ENCODE results near the gene TBXT.
A peak's percentile ranks its signal among the peaks of the same experiment; 100 is the strongest.

Gene TBXT

GRCh38 chr6:166167801-166168615 lies at the start of gene TBXT (continued):
- TF ChIP-seq ZBTB7A (tag by site-specific recombination; IDR thresholded peaks at IDR 0.05; ENCODE audit: low read depth) (no peak), ZNF221 (tag by site-specific recombination; IDR thresholded peaks at IDR 0.05; ENCODE audit: borderline replicate concordance) (no peak), ZNF341 (tag by site-specific recombination; IDR thresholded peaks at IDR 0.05; ENCODE audit: low read depth) (peak; percentile 37; the same call in 1 of the 2 replicates), PRDM2 (tag by site-specific recombination; IDR thresholded peaks at IDR 0.05; ENCODE audit: borderline replicate concordance) (no peak), PRDM6 (tag by site-specific recombination; IDR thresholded peaks at IDR 0.05) (no peak), SP7 (tag by site-specific recombination; IDR thresholded peaks at IDR 0.05) (no peak), ZNF76 (tag by site-specific recombination; IDR thresholded peaks at IDR 0.05; ENCODE audit: borderline replicate concordance, low read depth) (peak; percentile 30; the same call in 1 of the 2 replicates), ZNF548 (tag by site-specific recombination; IDR thresholded peaks at IDR 0.05) (no peak), ZBTB20 (tag by site-specific recombination; IDR thresholded peaks at IDR 0.05) (peak; percentile 70; the same call in 1 of the 2 replicates), ZNF266 (tag by site-specific recombination; IDR thresholded peaks at IDR 0.05; ENCODE audit: low read depth) (no peak), ZNF350 (tag by site-specific recombination; IDR thresholded peaks at IDR 0.05) (no peak), GLI4 (tag by site-specific recombination; IDR thresholded peaks at IDR 0.05) (no peak), HOXD13 (CRISPR knock-in tag; IDR thresholded peaks at IDR 0.05; ENCODE audit: borderline replicate concordance) (no peak), ZNF138 (tag by site-specific recombination; IDR thresholded peaks at IDR 0.05; ENCODE audit: borderline replicate concordance) (no peak), ZNF157 (tag by site-specific recombination; IDR thresholded peaks at IDR 0.05) (no peak), ZNF704 (tag by site-specific recombination; IDR thresholded peaks at IDR 0.05) (no peak), ZBTB44 (tag by site-specific recombination; IDR thresholded peaks at IDR 0.05) (no peak), ZNF670 (tag by site-specific recombination; IDR thresholded peaks at IDR 0.05; ENCODE audit: low read depth) (no peak), ZNF600 (tag by site-specific recombination; IDR thresholded peaks at IDR 0.05) (no peak), PRDM1 (tag by site-specific recombination; IDR thresholded peaks at IDR 0.05) (no peak), ZNF777 (tag by site-specific recombination; IDR thresholded peaks at IDR 0.05; ENCODE audit: borderline replicate concordance) (peak; percentile 76; the same call in 1 of the 2 replicates), TCF7L2 (IDR thresholded peaks at IDR 0.05; ENCODE audit: borderline replicate concordance, low read depth, low read length) (peak; percentile 98), GLI2 (tag by site-specific recombination; IDR thresholded peaks at IDR 0.05; ENCODE audit: borderline replicate concordance, low read depth) (no peak), ZNF843 (tag by site-specific recombination; IDR thresholded peaks at IDR 0.05) (no peak), PATZ1 (tag by site-specific recombination; IDR thresholded peaks at IDR 0.05) (peak; percentile 72)
